ENCODE measurements around the gene ROBO3. TPM values are rescaled to one million over a fixed set of nuclear protein-coding genes. Genes with fewer than 3 reads are reported as not detected.

ROBO3 gene
- total RNA-seq, 1 experiment from 2014 or later = 30.7 TPM

DNA sequence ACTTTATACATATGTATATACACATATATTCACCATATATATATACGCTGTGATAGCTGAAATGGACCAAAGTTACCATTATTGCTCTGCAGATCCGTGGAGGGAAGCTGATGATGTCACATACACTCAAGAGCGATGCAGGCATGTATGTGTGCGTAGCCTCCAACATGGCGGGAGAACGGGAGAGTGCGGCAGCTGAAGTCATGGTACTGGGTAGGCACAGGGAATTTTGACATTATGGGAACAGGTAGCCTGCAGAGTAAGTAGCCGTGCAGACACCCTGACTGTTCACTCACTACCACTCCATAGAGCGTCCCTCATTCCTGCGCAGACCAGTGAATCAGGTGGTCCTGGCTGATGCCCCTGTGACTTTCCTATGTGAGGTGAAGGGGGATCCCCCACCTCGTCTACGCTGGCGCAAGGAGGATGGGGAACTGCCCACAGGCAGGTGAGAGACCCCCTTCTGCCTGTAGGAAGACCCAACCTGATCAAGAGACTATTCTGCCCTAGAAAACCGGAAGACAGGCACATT, 4.7 kb downstream of the ROBO3 start (continued):
- TF ChIP-seq, protein P1, sequence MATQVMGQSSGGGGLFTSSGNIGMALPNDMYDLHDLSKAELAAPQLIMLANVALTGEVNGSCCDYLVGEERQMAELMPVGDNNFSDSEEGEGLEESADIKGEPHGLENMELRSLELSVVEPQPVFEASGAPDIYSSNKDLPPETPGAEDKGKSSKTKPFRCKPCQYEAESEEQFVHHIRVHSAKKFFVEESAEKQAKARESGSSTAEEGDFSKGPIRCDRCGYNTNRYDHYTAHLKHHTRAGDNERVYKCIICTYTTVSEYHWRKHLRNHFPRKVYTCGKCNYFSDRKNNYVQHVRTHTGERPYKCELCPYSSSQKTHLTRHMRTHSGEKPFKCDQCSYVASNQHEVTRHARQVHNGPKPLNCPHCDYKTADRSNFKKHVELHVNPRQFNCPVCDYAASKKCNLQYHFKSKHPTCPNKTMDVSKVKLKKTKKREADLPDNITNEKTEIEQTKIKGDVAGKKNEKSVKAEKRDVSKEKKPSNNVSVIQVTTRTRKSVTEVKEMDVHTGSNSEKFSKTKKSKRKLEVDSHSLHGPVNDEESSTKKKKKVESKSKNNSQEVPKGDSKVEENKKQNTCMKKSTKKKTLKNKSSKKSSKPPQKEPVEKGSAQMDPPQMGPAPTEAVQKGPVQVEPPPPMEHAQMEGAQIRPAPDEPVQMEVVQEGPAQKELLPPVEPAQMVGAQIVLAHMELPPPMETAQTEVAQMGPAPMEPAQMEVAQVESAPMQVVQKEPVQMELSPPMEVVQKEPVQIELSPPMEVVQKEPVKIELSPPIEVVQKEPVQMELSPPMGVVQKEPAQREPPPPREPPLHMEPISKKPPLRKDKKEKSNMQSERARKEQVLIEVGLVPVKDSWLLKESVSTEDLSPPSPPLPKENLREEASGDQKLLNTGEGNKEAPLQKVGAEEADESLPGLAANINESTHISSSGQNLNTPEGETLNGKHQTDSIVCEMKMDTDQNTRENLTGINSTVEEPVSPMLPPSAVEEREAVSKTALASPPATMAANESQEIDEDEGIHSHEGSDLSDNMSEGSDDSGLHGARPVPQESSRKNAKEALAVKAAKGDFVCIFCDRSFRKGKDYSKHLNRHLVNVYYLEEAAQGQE (IDR thresholded peaks at IDR 0.05; ENCODE audit: low read depth) = no peak
- TF ChIP-seq YY1 (IDR thresholded peaks at IDR 0.05; ENCODE audit: extremely low read depth, insufficient replicate concordance, low read depth, low read length) (no peak), EZH2phosphoT487 (IDR thresholded peaks at IDR 0.05; ENCODE audit: borderline replicate concordance) (no peak), EZH2 (IDR thresholded peaks at IDR 0.05) (no peak), ZNF274 (IDR thresholded peaks at IDR 0.05; ENCODE audit: low read depth, low read length) (no peak)
- TF ChIP-seq, protein P2, sequence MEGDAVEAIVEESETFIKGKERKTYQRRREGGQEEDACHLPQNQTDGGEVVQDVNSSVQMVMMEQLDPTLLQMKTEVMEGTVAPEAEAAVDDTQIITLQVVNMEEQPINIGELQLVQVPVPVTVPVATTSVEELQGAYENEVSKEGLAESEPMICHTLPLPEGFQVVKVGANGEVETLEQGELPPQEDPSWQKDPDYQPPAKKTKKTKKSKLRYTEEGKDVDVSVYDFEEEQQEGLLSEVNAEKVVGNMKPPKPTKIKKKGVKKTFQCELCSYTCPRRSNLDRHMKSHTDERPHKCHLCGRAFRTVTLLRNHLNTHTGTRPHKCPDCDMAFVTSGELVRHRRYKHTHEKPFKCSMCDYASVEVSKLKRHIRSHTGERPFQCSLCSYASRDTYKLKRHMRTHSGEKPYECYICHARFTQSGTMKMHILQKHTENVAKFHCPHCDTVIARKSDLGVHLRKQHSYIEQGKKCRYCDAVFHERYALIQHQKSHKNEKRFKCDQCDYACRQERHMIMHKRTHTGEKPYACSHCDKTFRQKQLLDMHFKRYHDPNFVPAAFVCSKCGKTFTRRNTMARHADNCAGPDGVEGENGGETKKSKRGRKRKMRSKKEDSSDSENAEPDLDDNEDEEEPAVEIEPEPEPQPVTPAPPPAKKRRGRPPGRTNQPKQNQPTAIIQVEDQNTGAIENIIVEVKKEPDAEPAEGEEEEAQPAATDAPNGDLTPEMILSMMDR (IDR thresholded peaks at IDR 0.05 in 2 of 3, conservative IDR thresholded peaks at IDR 0.05 in 1 of 3; ENCODE audit: borderline replicate concordance in 1 of 3, insufficient read depth in 1 of 3, low read depth in 2 of 3, low read length in 2 of 3) = no peak

DNA sequence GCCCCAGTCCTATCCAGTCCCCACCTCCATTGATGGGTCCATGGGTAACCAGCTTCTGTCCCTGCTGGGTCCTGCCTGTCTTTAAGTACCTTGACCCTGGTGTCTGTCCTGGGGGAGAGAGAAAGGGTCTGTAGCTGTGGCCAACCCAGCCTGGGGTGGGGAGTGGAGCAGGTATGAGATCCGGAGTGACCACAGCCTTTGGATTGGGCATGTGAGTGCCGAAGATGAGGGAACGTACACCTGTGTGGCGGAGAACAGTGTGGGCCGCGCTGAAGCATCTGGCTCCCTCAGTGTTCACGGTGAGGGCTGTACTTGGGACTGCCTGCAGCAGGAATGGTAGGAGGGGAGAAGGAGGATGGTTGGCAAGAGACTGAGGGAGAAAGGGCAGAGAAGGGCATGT, 5.2 kb downstream of the ROBO3 start:
- CTCF ChIA-PET = no interaction called here
- intact Hi-C loops (cut with micrococcal nuclease) = no loop called here
- Histone ChIP-seq H3K4me3 (replicated peaks in 1 of 2; ENCODE audit: low read depth in 1 of 2, low read length in 2 of 2) (no peak overlapping the region), H3K79me2 (ENCODE audit: insufficient read depth, low read length) (no peaks in the 10 kb centered on the region), H3K4me2 (ENCODE audit: low read length) (no peak overlapping the region), H4K20me1 (ENCODE audit: insufficient read depth) (no peaks in the 10 kb centered on the region), H3K9ac (ENCODE audit: low read length) (no peak overlapping the region), H3K9me2 (ENCODE audit: insufficient read depth) (no peaks in the 10 kb centered on the region), H3K4me1 (ENCODE audit: control insufficient read depth in 1 of 2, insufficient read depth in 2 of 2, low read length in 2 of 2) (peaks cover under 1 to 4% of the 10 kb centered on the region in 2 experiments; a peak in 3 of 4 replicates), H3K27ac (ENCODE audit: low read depth, low read length) (no peak overlapping the region), H3K9me3 (ENCODE audit: control insufficient read depth in 1 of 2, insufficient read depth in 1 of 2, low read depth in 1 of 2, low read length in 2 of 2) (no peaks in the 10 kb centered on the region), H3K36me3 (ENCODE audit: control insufficient read depth in 1 of 2, insufficient read depth in 2 of 2, low read length in 2 of 2) (no peaks in the 10 kb centered on the region), H2AFZ (ENCODE audit: low read depth, low read length, poor library complexity, severe bottlenecking) (no peak overlapping the region), H3K27me3 (ENCODE audit: insufficient read depth, low read length) (peaks cover 20% of the 10 kb centered on the region; the same call in 1 of the 2 replicates)
- TF ChIP-seq, protein P3, sequence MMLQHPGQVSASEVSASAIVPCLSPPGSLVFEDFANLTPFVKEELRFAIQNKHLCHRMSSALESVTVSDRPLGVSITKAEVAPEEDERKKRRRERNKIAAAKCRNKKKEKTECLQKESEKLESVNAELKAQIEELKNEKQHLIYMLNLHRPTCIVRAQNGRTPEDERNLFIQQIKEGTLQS (IDR thresholded peaks at IDR 0.05) = no peak
- no peak for TF ChIP-seq SP1 (IDR thresholded peaks at IDR 0.05; ENCODE audit: low read depth)
- TF ChIP-seq CBX3 (IDR thresholded peaks at IDR 0.05; ENCODE audit: low read depth) = no peak
- TF ChIP-seq EGR1 (IDR thresholded peaks at IDR 0.05; ENCODE audit: low read depth) = no peak
- no peak for TF ChIP-seq JUND (IDR thresholded peaks at IDR 0.05)
- no peak for TF ChIP-seq POLR2A (IDR thresholded peaks at IDR 0.05; ENCODE audit: borderline replicate concordance, extremely low read depth, insufficient read depth, insufficient read length)
- TF ChIP-seq, protein P1 (IDR thresholded peaks at IDR 0.05; ENCODE audit: low read depth) = no peak
- TF ChIP-seq EZH2phosphoT487 (IDR thresholded peaks at IDR 0.05; ENCODE audit: borderline replicate concordance) = no peak
- no peak for TF ChIP-seq CEBPB (IDR thresholded peaks at IDR 0.05; ENCODE audit: low read depth)
- no peak for TF ChIP-seq ZFX (IDR thresholded peaks at IDR 0.05)
- no peak for TF ChIP-seq YY1 (IDR thresholded peaks at IDR 0.05; ENCODE audit: extremely low read depth, insufficient replicate concordance, low read depth, low read length)
- no peak for TF ChIP-seq SIN3A (IDR thresholded peaks at IDR 0.05; ENCODE audit: low read depth)
- TF ChIP-seq FOSL1 (IDR thresholded peaks at IDR 0.05; ENCODE audit: low read depth) = no peak
- no peak for TF ChIP-seq RAD21 (IDR thresholded peaks at IDR 0.05; ENCODE audit: low read depth)
- ATAC-seq (no peak), DNase-seq (ENCODE audit: low read depth, low spot score) (no peak)
- RAD21 ChIA-PET (ENCODE audit: low non-redundant PET in 1 of 2, low total read pairs in 2 of 2, uncharacterized antibody in 2 of 2, unreplicated experiment in 2 of 2) = no interaction called here
- BruUV-seq (replicated peaks) = no TSS peak
- POLR2A ChIA-PET = no interaction called here
